ENCODE measurements around the gene GSX1.

GRCh38 chr13:27835799-27836198, 43.5 kb downstream of the GSX1 start:
- no peak for TF ChIP-seq CTCF (IDR thresholded peaks at IDR 0.05)
- TF ChIP-seq POLR2A (IDR thresholded peaks at IDR 0.05), result no peak
